SH-SY5Y (cell line): Measurements from ENCODE around the gene FBXL5.

ENCODE experiments used
- GATA2 ChIP-seq: IDR thresholded peaks from 2 replicates; pipeline ENCODE4 v1.6.1; 2011; ENCODE audit warnings: mild to moderate bottlenecking, low read depth, low read length
- GATA3 ChIP-seq: IDR thresholded peaks from 2 replicates; pipeline ENCODE4 v1.6.1; 2011; ENCODE audit warnings: low read depth, mild to moderate bottlenecking, low read length, moderate library complexity

DNA sequence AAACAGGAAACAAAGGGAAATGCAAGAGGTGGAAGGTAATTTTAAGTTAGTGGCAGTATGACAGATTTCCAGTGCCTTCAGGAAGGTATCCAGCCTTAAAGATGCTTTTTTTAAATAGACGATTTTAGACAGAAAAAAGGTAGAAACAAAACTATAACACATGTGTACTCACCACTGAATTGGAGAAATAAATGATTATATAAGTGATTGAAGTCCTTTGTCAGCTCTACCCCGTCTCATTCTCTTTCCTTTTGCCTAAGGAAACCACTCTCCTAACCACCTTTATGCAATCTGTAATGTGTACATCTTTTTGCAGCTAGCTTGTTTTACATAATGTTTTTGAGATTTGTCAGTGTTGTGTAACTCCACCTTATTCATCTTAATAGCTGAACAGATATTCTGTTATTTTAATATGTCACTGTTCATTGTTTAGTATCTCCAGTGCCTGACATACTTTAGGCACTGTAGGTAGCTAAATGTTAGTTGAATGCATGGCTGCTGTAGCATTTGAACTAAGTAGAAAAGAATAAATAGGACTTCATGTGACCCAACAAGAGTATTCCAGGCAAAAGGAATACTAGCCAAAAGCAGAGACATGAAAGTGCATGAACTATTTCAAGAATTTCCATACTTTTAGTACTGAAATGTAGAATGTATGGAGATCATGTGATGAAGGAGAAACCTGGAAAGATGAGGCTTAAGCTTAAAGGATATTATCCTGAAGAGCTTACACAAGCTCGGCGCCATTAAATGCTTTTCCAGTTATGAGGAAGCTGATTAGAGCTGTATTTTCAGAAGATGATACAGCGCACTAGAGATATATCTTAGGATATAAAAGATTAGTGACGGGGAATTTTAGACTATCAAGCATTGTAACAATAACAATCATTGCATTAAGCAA, 27.3 kb upstream of the FBXL5 start:
- TF ChIP-seq GATA2, result no peak
- no peak for TF ChIP-seq GATA3
